ENCODE data around the gene HMCN2.

GRCh38 chr9:130432362-130432761 lies 166.8 kb downstream of the HMCN2 start:
- no peak for TF ChIP-seq POLR2A (IDR thresholded peaks at IDR 0.05; ENCODE audit: low read depth, low read length)
- TF ChIP-seq GATA2 (IDR thresholded peaks at IDR 0.05; ENCODE audit: insufficient read depth, insufficient read length, low read depth, low read length), result no peak
- no peak for TF ChIP-seq CTCF (IDR thresholded peaks at IDR 0.05; ENCODE audit: extremely low read depth in 1 of 2, insufficient read depth in 1 of 2, low read depth in 1 of 2, low read length in 2 of 2)
- no peak for TF ChIP-seq JUN (IDR thresholded peaks at IDR 0.05; ENCODE audit: borderline replicate concordance, insufficient read depth, insufficient read length, low read depth)
- no peak for TF ChIP-seq POLR2AphosphoS5 (IDR thresholded peaks at IDR 0.05; ENCODE audit: insufficient read depth, low read depth, low read length)
- no peak for TF ChIP-seq EZH2 (IDR thresholded peaks at IDR 0.05; ENCODE audit: borderline replicate concordance, low read depth, low read length, severe bottlenecking)
- no peak for TF ChIP-seq FOS (IDR thresholded peaks at IDR 0.05; ENCODE audit: borderline replicate concordance, insufficient read depth, low read length)
- TF ChIP-seq, protein P1, sequence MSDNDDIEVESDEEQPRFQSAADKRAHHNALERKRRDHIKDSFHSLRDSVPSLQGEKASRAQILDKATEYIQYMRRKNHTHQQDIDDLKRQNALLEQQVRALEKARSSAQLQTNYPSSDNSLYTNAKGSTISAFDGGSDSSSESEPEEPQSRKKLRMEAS (IDR thresholded peaks at IDR 0.05; ENCODE audit: insufficient read depth, insufficient read length), result no peak
- no peak for TF ChIP-seq MYC (IDR thresholded peaks at IDR 0.05; ENCODE audit: low read depth, low read length)
